H9 (cell line): ENCODE results near the gene VPREB3. TPM values are rescaled to one million over a fixed set of nuclear protein-coding genes. Genes with fewer than 3 reads are reported as not detected.
A peak's percentile ranks its signal among the peaks of the same experiment; 100 is the strongest.

Source experiments
- DNase-seq: peaks from one replicate; pipeline ENCODE4 v3.0.0-alpha.2; 2017
- H2AFZ ChIP-seq: one replicate; pipeline ENCODE4 v1.6.1; 2013; ENCODE audit warnings: mild to moderate bottlenecking, low read length, control low read depth, moderate library complexity
- H2AK5ac ChIP-seq: 2 replicates; pipeline ENCODE4 v1.6.1; 2013; ENCODE audit warnings: low read length, control low read depth, mixed read lengths; ENCODE audit not compliant: insufficient read length
- H2BK120ac ChIP-seq: one replicate; pipeline ENCODE4 v1.6.1; 2013; ENCODE audit warnings: low read depth, mild to moderate bottlenecking, low read length, control low read depth, inconsistent platforms; ENCODE audit not compliant: poor library complexity, severe bottlenecking
- H2BK12ac ChIP-seq: 2 replicates; pipeline ENCODE4 v1.6.1; 2013; ENCODE audit warnings: low read length, control low read depth, mixed read lengths, low read depth; ENCODE audit not compliant: insufficient read length
- H2BK15ac ChIP-seq: 2 replicates; pipeline ENCODE4 v1.6.1; 2013; ENCODE audit warnings: low read depth, low read length, control low read depth
- H2BK20ac ChIP-seq: one replicate; pipeline ENCODE4 v1.6.1; 2013; ENCODE audit warnings: low read depth, mild to moderate bottlenecking, low read length, control low read depth, inconsistent platforms; ENCODE audit not compliant: poor library complexity, severe bottlenecking
- H2BK5ac ChIP-seq: 2 replicates; pipeline ENCODE4 v1.6.1; 2013; ENCODE audit warnings: low read length, control low read depth, mixed read lengths; ENCODE audit not compliant: insufficient read length
- H3K14ac ChIP-seq: 2 replicates; pipeline ENCODE4 v1.6.1; 2013; ENCODE audit warnings: low read length, control low read depth; ENCODE audit not compliant: insufficient read depth
- H3K18ac ChIP-seq: 2 replicates; pipeline ENCODE4 v1.6.1; 2013; ENCODE audit warnings: low read depth, mild to moderate bottlenecking, mixed read lengths, low read length, control low read depth; ENCODE audit not compliant: insufficient read length
- H3K23ac ChIP-seq: 2 replicates; pipeline ENCODE4 v1.6.1; 2013; ENCODE audit warnings: low read length, control low read depth, mixed read lengths, low read depth; ENCODE audit not compliant: insufficient read length
- H3K23me2 ChIP-seq: 2 replicates; pipeline ENCODE4 v1.6.1; 2013; ENCODE audit warnings: low read depth, mild to moderate bottlenecking, mixed read lengths, low read length, control low read depth; ENCODE audit not compliant: insufficient read length, poor library complexity, severe bottlenecking
- H3K27ac ChIP-seq: 2 replicates; pipeline ENCODE4 v1.5.1; 2013; ENCODE audit warnings: low read length, control low read depth, mixed read lengths, low read depth; ENCODE audit not compliant: insufficient read length
- H3K27me3 ChIP-seq: 2 replicates; pipeline ENCODE4 v1.6.1; 2013; ENCODE audit warnings: low read length, control low read depth, inconsistent platforms; ENCODE audit not compliant: insufficient read depth
- H3K4ac ChIP-seq: 2 replicates; pipeline ENCODE4 v1.6.1; 2013; ENCODE audit warnings: low read depth, mild to moderate bottlenecking, control low read depth, inconsistent platforms, low read length, moderate library complexity
- H3K4me1 ChIP-seq: 2 replicates; pipeline ENCODE4 v1.6.1; 2013; ENCODE audit warnings: low read length, control low read depth, inconsistent platforms; ENCODE audit not compliant: insufficient read depth
- H3K4me2 ChIP-seq: 2 replicates; pipeline ENCODE4 v1.6.1; 2013; ENCODE audit warnings: low read length, control low read depth, mixed read lengths; ENCODE audit not compliant: insufficient read length, insufficient read depth
- H3K56ac ChIP-seq: 2 replicates; pipeline ENCODE4 v1.6.1; 2013; ENCODE audit warnings: low read depth, mild to moderate bottlenecking, mixed read lengths, low read length, control low read depth; ENCODE audit not compliant: insufficient read length
- H3K79me1 ChIP-seq: 2 replicates; pipeline ENCODE4 v1.6.1; 2013; ENCODE audit warnings: low read depth, mild to moderate bottlenecking, moderate library complexity, low read length, control low read depth, inconsistent platforms; ENCODE audit not compliant: insufficient read depth, poor library complexity, severe bottlenecking
- H3K79me2 ChIP-seq: 2 replicates; pipeline ENCODE4 v1.6.1; 2013; ENCODE audit warnings: low read length, control low read depth, inconsistent platforms; ENCODE audit not compliant: insufficient read depth
- H3K9ac ChIP-seq: 2 replicates; pipeline ENCODE4 v1.6.1; 2013; ENCODE audit warnings: low read length, control low read depth, mixed read lengths; ENCODE audit not compliant: insufficient read length; ENCODE audit errors: extremely low read depth
- H3K9me3 ChIP-seq: one replicate; pipeline ENCODE4 v1.6.1; 2013; ENCODE audit warnings: low read depth, low read length, inconsistent platforms; ENCODE audit not compliant: control insufficient read depth
- H3T11ph ChIP-seq: one replicate; pipeline ENCODE4 v1.6.1; 2013; ENCODE audit warnings: mild to moderate bottlenecking, low read length, control low read depth, inconsistent platforms
- H4K20me1 ChIP-seq: one replicate; pipeline ENCODE4 v1.6.1; 2013; ENCODE audit not compliant: control insufficient read depth, insufficient read length, insufficient read depth
- H4K5ac ChIP-seq: 2 replicates; pipeline ENCODE4 v1.6.1; 2013; ENCODE audit warnings: low read depth, mild to moderate bottlenecking, mixed read lengths, low read length, control low read depth; ENCODE audit not compliant: insufficient read length
- H4K8ac ChIP-seq: replicated peaks from 2 replicates; pipeline ENCODE4 v1.6.1; 2013; ENCODE audit warnings: low read length, control low read depth, mixed read lengths, low read depth; ENCODE audit not compliant: insufficient read length
- H4K91ac ChIP-seq: 2 replicates; pipeline ENCODE4 v1.6.1; 2013; ENCODE audit warnings: low read depth, mild to moderate bottlenecking, moderate library complexity, mixed read lengths, low read length, control low read depth; ENCODE audit not compliant: insufficient read length
- H3K27ac Mint-ChIP-seq, 3 experiments: 2 replicates in 2 of 3; 3 replicates in 1 of 3; pipeline ENCODE4 v1.8.0; 2020 to 2021; ENCODE audit warnings: mixed read lengths in 3 of 3, mild to moderate bottlenecking in 1 of 3, moderate library complexity in 1 of 3
- H3K27me3 Mint-ChIP-seq: 2 replicates; pipeline ENCODE4 v1.8.0; 2021; ENCODE audit warnings: low read depth, mild to moderate bottlenecking, moderate library complexity, mixed read lengths
- H3K36me3 Mint-ChIP-seq, 3 experiments: 2 replicates in 2 of 3; 3 replicates in 1 of 3; pipeline ENCODE4 v1.8.0; 2020 to 2021; ENCODE audit warnings: low read depth in 3 of 3, mixed read lengths in 3 of 3; ENCODE audit not compliant: insufficient read depth in 1 of 3
- H3K4me1 Mint-ChIP-seq, 2 experiments: 2 replicates each; pipeline ENCODE4 v1.8.0; 2020; ENCODE audit warnings: mixed read lengths in 2 of 2
- H3K4me3 Mint-ChIP-seq, 2 experiments: 2 replicates in 1 of 2; 3 replicates in 1 of 2; pipeline ENCODE4 v1.8.0; 2020 to 2021; ENCODE audit warnings: mild to moderate bottlenecking in 2 of 2, mixed read lengths in 2 of 2, moderate library complexity in 1 of 2
- H3K9me3 Mint-ChIP-seq, 2 experiments: 2 replicates in 1 of 2; 3 replicates in 1 of 2; pipeline ENCODE4 v1.8.0; 2020; ENCODE audit warnings: mild to moderate bottlenecking in 2 of 2, mixed read lengths in 2 of 2, moderate library complexity in 1 of 2
- WGBS: extraction: QIAGEN DNeasy Blood & Tissue Kit; methylation state at CpG from one replicate; pipeline ENCODE4 v1.1.7; 2013; ENCODE audit warnings: missing lambda C conversion rate, low lambda C conversion rate, mixed read lengths; ENCODE audit not compliant: insufficient read length; ENCODE audit errors: extremely low coverage; 5-methylcytosine and 5-hydroxymethylcytosine counted together
- total RNA-seq: library from RNA; stranded (reverse); gene quantifications from 2 replicates; pipeline ENCODE4 v1.2.1, GENCODE V29; 2021
- TF ChIP-seq, protein P1 (sequence below): fragments of 200-600 bp; sonication (generic); conservative IDR thresholded peaks from 3 replicates; pipeline ENCODE4 v1.8.0; 2021; ENCODE audit warnings: antibody characterized with exemption, mild to moderate bottlenecking

VPREB3 gene
- total RNA-seq, 1 experiment from 2014 or later: 0.50 TPM

DNA sequence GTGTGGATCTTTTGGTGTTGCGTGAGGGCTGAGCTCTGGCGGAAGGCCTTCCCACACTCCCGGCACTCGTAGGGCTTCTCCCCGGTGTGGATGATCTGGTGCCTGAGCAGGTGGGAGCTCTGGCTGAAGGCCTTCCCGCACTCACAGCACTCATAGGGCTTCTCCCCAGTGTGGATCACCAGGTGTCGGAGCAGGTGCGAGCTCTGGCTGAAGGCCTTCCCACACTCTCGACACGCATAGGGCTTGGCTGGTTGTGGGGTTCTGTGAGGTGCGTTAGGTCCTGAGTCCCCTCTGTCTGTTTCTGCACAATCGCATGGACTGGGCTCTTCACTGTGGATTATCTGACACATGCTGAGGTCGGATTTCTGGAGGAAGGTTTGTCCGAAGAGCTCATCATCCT is 9.7 kb downstream of the VPREB3 start:
- Histone ChIP-seq H2BK5ac (no peak overlapping the region), H2BK15ac (no peak overlapping the region), H4K91ac (no peak overlapping the region), H2BK12ac (no peak overlapping the region), H4K5ac (no peak overlapping the region), H3K14ac (no peak overlapping the region), H3K4me2 (no peak overlapping the region), H3K23ac (no peak overlapping the region), H2BK120ac (no peak overlapping the region), H3K9me3 (no peaks in the 10 kb centered on the region), H3K79me1 (no peaks in the 10 kb centered on the region), H3K4ac (no peak overlapping the region), H3K4me1 (no peaks in the 10 kb centered on the region; the same call in none of the 2 replicates), H3K27ac (no peak overlapping the region), H3K9ac (no peak overlapping the region), H2AFZ (no peak overlapping the region), H4K8ac (no peak overlapping the region), H3K18ac (no peak overlapping the region), H2BK20ac (no peak overlapping the region), H3K27me3 (no peaks in the 10 kb centered on the region), H4K20me1 (no peaks in the 10 kb centered on the region), H3K56ac (no peak overlapping the region), H3K79me2 (no peaks in the 10 kb centered on the region), H2AK5ac (no peak overlapping the region), H3K23me2 (no peaks in the 10 kb centered on the region), H3T11ph (no peak overlapping the region)
- Mint-ChIP-seq H3K9me3 (no peaks in the 10 kb centered on the region), H3K36me3 (peaks cover 16 to 25% (median 18%) of the 10 kb centered on the region in 3 experiments), H3K4me3 (no peak overlapping the region), H3K4me1 (no peaks in the 10 kb centered on the region; a peak in 1 of 4 replicates), H3K27ac (peak overlapping the region in 2 of 3 experiments; percentile 19 to 78; a peak in 2 of 7 replicates), H3K27me3 (no peaks in the 10 kb centered on the region)
- no CpG with 5 or more reads among the region's 14 CpGs for WGBS
- no peak for DNase-seq
- TF ChIP-seq, protein P1, sequence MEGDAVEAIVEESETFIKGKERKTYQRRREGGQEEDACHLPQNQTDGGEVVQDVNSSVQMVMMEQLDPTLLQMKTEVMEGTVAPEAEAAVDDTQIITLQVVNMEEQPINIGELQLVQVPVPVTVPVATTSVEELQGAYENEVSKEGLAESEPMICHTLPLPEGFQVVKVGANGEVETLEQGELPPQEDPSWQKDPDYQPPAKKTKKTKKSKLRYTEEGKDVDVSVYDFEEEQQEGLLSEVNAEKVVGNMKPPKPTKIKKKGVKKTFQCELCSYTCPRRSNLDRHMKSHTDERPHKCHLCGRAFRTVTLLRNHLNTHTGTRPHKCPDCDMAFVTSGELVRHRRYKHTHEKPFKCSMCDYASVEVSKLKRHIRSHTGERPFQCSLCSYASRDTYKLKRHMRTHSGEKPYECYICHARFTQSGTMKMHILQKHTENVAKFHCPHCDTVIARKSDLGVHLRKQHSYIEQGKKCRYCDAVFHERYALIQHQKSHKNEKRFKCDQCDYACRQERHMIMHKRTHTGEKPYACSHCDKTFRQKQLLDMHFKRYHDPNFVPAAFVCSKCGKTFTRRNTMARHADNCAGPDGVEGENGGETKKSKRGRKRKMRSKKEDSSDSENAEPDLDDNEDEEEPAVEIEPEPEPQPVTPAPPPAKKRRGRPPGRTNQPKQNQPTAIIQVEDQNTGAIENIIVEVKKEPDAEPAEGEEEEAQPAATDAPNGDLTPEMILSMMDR: no peak
